ENCODE measurements around the gene PPP1R12B.
"Not testable (repeated sequence)": the region's sequence is repeated elsewhere in the genome, so short reads cannot be mapped to it uniquely, and the experiment has no call there.

Gene PPP1R12B

GRCh38 chr1:202588503-202589189, 240.1 kb downstream of the PPP1R12B start:
- no peak for DNase-seq

GRCh38 chr1:202589190-202589930, 240.9 kb downstream of the PPP1R12B start:
- DNase-seq: no peak

- no peak for DNase-seq
These were observed 241.6 kb downstream of the PPP1R12B start for GRCh38 chr1:202590126-202590525.

- no peak for DNase-seq
These were observed 242.5 kb downstream of the PPP1R12B start for GRCh38 chr1:202590975-202591411.

GRCh38 chr1:202591515-202591914, 243.0 kb downstream of the PPP1R12B start:
- no peak for DNase-seq

- no peak for DNase-seq
These were observed 243.6 kb downstream of the PPP1R12B start for GRCh38 chr1:202592146-202592545.

GRCh38 chr1:202593845-202594244, 245.3 kb downstream of the PPP1R12B start:
- DNase-seq: no peak

- DNase-seq: no peak
These were observed 248.1 kb downstream of the PPP1R12B start for GRCh38 chr1:202596638-202597037.

GRCh38 chr1:202597090-202597761, 248.7 kb downstream of the PPP1R12B start:
- no peak for DNase-seq

- DNase-seq: peak; percentile 31
These were observed 251.4 kb downstream of the PPP1R12B start for GRCh38 chr1:202599669-202600431.

- DNase-seq: no peak
These were observed 252.0 kb downstream of the PPP1R12B start for GRCh38 chr1:202600432-202601041.

GRCh38 chr1:202603435-202603834, 254.9 kb downstream of the PPP1R12B start:
- DNase-seq: no peak

GRCh38 chr1:202605515-202605914, 257.0 kb downstream of the PPP1R12B start:
- DNase-seq: no peak

GRCh38 chr1:202612036-202612435, 263.5 kb downstream of the PPP1R12B start:
- DNase-seq: not testable (repeated sequence)

- no peak for DNase-seq
These were observed 265.1 kb downstream of the PPP1R12B start for GRCh38 chr1:202613571-202613970.

- DNase-seq: not testable (repeated sequence)
These were observed 266.1 kb downstream of the PPP1R12B start for GRCh38 chr1:202614363-202615207.

- DNase-seq: not testable (repeated sequence)
These were observed 266.7 kb downstream of the PPP1R12B start for GRCh38 chr1:202615208-202615500.

- DNase-seq: no peak
These were observed 267.2 kb downstream of the PPP1R12B start for GRCh38 chr1:202615501-202616354.

- DNase-seq: no peak
These were observed 267.9 kb downstream of the PPP1R12B start for GRCh38 chr1:202616355-202616915.

GRCh38 chr1:202619012-202619411, 270.5 kb downstream of the PPP1R12B start:
- not testable (repeated sequence) for DNase-seq

Measured in NCI-H1105 (cell line).